Brain microvascular endothelial cell (primary cell): ENCODE results near the gene CSPG4.
"Not testable (repeated sequence)": the region's sequence is repeated elsewhere in the genome, so short reads cannot be mapped to it uniquely, and the experiment has no call there.

Experiments used
- DNase-seq: peaks from one replicate; pipeline ENCODE4 v3.0.0-alpha.2; 2020
- H3K27ac ChIP-seq: fragments of 250-450 bp; sonication (Bioruptor Pico); 2 replicates; pipeline ENCODE4 v1.5.1; 2020; ENCODE audit warnings: mild to moderate bottlenecking, moderate library complexity
- H3K27me3 ChIP-seq: fragments of 250-450 bp; sonication (Bioruptor Pico); replicated peaks from 2 replicates; pipeline ENCODE4 v1.5.1; 2020; ENCODE audit warnings: mild to moderate bottlenecking
- H3K36me3 ChIP-seq: fragments of 250-450 bp; sonication (Bioruptor Pico); replicated peaks from 2 replicates; pipeline ENCODE4 v1.5.1; 2020; ENCODE audit warnings: mild to moderate bottlenecking
- H3K4me3 ChIP-seq: 2 replicates; pipeline ENCODE4 v1.5.1; 2011; ENCODE audit warnings: low read depth, mild to moderate bottlenecking, control low read depth, low read length, moderate library complexity
- CTCF ChIP-seq: IDR thresholded peaks from 2 replicates; pipeline ENCODE4 v1.5.1; 2011; ENCODE audit warnings: low read depth, mild to moderate bottlenecking, moderate library complexity, low read length, control low read depth, inconsistent platforms; ENCODE audit errors: missing control alignments
- in situ Hi-C: cut with HindIII; loops from 2 replicates; pipeline ENCODE4 v1.10.0; 2017; ENCODE audit warnings: low sequenced_read_pairs, low pct_ligation_motif_present

Gene CSPG4

GRCh38 chr15:75749820-75750219, 37.2 kb upstream of the CSPG4 start:
- no peak overlapping the region for H3K27ac ChIP-seq
- no peak for DNase-seq
- in situ Hi-C loops, result no loop called here

GRCh38 chr15:75748882-75749281, 36.2 kb upstream of the CSPG4 start:
- in situ Hi-C loops, H3K27me3 ChIP-seq, H3K27ac ChIP-seq, H3K36me3 ChIP-seq, H3K4me3 ChIP-seq, DNase-seq: not testable (repeated sequence)

More at GRCh38 chr15:75749820-75750219, 37.2 kb upstream of the CSPG4 start:
- TF ChIP-seq CTCF, result no peak
- H3K36me3 ChIP-seq, result no peaks in the 10 kb centered on the region
- H3K27me3 ChIP-seq, result no peaks in the 10 kb centered on the region
- H3K4me3 ChIP-seq, result no peak overlapping the region

DNA sequence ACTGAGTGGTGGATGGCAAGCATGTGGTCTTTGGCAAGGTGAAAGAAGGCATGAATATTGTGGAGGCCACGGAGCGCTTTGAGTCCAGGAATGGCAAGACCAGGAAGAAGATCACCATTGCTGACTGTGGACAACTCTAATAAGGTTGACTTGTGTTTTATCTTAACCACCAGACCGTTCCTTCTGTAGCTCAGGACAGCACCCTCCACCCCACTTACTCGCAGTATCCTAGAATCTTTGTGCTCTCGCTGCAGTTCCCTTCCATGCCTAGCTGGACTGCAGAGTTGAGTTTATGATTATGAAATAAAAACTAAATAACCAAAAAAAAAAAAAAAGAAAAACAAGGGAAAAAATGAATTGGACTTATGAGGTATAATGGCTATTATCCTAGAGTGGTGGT, 34.5 kb upstream of the CSPG4 start:
- DNase-seq, H3K4me3 ChIP-seq, H3K27ac ChIP-seq, H3K27me3 ChIP-seq, H3K36me3 ChIP-seq, in situ Hi-C loops: not testable (repeated sequence)

DNA sequence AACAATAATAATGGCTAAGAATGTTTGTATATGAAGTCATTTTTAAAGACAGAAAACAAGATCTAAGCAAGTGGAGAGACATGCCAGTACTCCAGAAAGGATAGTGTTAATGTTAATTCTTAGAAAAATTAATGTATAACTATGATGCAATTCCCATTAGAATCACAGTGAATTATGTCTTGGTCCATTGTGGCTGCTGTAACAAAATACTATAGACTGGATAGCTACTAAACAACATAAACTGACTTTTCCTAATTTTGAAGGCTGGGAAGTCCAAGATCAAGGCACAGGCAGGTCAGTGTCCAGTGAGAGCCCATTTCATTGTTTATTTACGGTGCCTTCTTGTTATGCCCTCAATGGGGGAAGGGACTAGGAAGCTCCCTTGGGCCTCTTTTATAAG, 32.7 kb upstream of the CSPG4 start:
- H3K4me3 ChIP-seq, result no peak overlapping the region
- TF ChIP-seq CTCF, result no peak
- in situ Hi-C loops, result no loop called here
- no peaks in the 10 kb centered on the region for H3K27me3 ChIP-seq
- no peak overlapping the region for H3K27ac ChIP-seq
- H3K36me3 ChIP-seq, result no peaks in the 10 kb centered on the region
- DNase-seq, result no peak

DNA sequence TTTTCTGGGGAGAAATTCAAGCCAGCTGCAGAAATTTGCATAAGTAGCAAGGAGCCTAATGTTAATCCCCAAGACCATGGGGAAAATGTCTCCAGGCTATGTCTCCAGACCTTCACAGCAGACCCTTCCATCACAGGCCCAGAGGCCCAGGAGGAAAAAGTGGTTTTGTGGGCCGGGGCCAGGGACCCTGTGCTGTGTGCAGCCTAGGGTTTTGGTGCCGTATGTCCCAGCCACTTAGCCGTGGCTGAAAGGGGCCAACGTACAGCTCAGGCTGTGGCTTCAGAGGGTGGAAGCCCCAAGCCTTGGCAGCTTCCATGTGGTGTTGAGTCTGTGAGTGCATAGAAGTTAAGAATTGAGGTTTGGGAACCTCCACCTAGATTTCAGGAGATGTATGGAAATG, 29.7 kb upstream of the CSPG4 start:
- DNase-seq, H3K4me3 ChIP-seq, in situ Hi-C loops, H3K36me3 ChIP-seq, H3K27me3 ChIP-seq, H3K27ac ChIP-seq: not testable (repeated sequence)

DNA sequence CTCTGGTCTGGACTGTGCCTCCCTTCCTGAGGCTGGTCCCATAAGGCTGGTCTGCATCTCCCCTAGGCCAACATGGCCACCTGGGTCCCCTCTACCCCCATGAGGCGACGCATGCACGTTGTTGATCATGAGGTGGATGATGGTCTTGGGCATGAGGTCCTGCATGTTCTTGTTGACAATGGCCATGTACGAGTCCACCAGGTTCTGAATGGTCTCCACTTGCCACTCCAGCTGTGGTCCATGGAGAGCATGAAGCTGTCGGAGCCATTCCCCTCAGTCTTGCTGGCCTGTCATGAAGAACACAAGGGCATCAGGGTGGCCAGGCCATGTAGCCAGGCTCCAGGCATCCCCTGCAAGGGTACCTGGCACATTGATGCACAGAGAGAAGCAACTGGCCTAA, 27.1 kb upstream of the CSPG4 start:
- DNase-seq, result no peak
- H3K4me3 ChIP-seq, result no peak overlapping the region
- in situ Hi-C loops, result no loop called here
- H3K27ac ChIP-seq, result no peak overlapping the region
- TF ChIP-seq CTCF, result no peak
- H3K27me3 ChIP-seq, result no peaks in the 10 kb centered on the region
- H3K36me3 ChIP-seq, result no peaks in the 10 kb centered on the region

DNA sequence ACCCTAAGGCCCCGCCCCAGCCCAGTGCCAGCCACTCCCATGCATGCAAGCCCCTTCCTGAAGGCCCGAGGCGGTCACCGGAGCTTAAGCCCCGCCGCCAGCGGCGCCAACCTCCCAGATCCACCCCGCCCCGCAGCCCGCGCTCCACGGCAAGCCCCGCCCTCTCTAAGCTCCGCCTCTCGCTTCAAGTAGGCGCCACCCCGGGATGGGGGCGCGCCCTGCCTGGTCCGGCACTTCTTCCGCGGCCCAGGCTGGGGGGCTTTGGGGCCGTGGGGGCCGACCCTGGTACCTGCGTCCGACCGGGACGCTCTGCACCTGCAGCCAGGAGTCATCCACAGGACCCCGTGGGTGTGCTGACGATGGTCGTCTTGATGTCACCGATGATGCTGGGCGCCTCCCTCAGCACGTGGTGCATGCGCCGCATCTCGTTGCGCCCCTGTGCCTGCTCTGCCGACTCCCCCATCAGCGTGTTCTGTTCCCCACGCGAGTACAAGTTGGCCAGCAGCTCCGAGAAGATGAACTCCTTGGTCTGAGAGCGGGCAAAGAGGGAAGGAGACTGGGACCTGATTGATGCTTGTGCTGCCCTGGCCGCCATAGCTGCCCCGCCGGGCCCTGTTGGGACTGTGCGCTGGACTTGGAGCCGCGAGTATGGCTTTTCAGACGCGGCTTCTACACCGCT, 26.1 kb upstream of the CSPG4 start:
- peak overlapping the region; percentile 68 for H3K4me3 ChIP-seq
- in situ Hi-C loops, result no loop called here
- H3K36me3 ChIP-seq, result no peaks in the 10 kb centered on the region
- TF ChIP-seq CTCF, result no peak
- peak; percentile 89 for DNase-seq
- no peak overlapping the region for H3K27ac ChIP-seq
- H3K27me3 ChIP-seq, result no peaks in the 10 kb centered on the region
